Upper lobe of left lung (tissue), 4 donors: Measurements from ENCODE around the gene DYNC2H1.

Experiments used
- POLR2A ChIP-seq, 4 donors: fragments of 450-650 bp; IDR thresholded peaks; one replicate each; pipeline ENCODE4 v1.5.1; 2016 to 2017; ENCODE audit warnings: antibody characterized with exemption in 4 of 4, mild to moderate bottlenecking in 2 of 4
- POLR2AphosphoS5 ChIP-seq, 2 donors: sonication (generic); formaldehyde crosslinking; IDR thresholded peaks; one replicate each; pipeline ENCODE4 v1.5.1; 2017; ENCODE audit warnings: antibody characterized with exemption in 2 of 2
- TF ChIP-seq, protein P1 (sequence below), 6 experiments: fragments of 450-650 bp in 4 of 6; fragments of 200-600 bp in 2 of 6; sonication (generic) in 2 of 6; IDR thresholded peaks; one replicate each; pipeline ENCODE4 v1.5.1; 2016 to 2019; ENCODE audit warnings: antibody characterized with exemption in 6 of 6

DNA sequence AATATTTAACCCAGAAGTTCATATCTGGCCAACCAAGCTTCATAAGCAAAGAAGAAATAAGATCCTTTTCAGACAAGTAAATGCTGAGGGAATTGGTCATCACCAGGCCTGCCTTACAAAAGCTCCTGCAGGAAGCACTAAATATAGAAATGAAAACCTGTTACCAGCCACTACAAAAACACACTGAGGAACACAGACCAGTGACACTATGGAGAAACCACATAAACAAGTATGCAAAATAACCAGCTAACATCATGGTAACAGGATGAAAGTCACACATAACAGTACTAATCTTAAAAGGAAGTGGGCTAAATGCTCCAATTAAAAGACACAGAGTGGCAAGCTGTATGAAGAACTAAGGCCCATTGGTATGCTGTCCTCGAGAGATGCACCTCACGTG is 311.4 kb downstream of the DYNC2H1 start:
- TF ChIP-seq POLR2A (IDR thresholded peaks at IDR 0.05) = no peak
- TF ChIP-seq, protein P1, sequence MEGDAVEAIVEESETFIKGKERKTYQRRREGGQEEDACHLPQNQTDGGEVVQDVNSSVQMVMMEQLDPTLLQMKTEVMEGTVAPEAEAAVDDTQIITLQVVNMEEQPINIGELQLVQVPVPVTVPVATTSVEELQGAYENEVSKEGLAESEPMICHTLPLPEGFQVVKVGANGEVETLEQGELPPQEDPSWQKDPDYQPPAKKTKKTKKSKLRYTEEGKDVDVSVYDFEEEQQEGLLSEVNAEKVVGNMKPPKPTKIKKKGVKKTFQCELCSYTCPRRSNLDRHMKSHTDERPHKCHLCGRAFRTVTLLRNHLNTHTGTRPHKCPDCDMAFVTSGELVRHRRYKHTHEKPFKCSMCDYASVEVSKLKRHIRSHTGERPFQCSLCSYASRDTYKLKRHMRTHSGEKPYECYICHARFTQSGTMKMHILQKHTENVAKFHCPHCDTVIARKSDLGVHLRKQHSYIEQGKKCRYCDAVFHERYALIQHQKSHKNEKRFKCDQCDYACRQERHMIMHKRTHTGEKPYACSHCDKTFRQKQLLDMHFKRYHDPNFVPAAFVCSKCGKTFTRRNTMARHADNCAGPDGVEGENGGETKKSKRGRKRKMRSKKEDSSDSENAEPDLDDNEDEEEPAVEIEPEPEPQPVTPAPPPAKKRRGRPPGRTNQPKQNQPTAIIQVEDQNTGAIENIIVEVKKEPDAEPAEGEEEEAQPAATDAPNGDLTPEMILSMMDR (IDR thresholded peaks at IDR 0.05) = no peak
- TF ChIP-seq POLR2AphosphoS5 (IDR thresholded peaks at IDR 0.05) = no peak
